ENCODE measurements around the gene RAD18.

GRCh38 chr3:8997151-8997550, 33.9 kb upstream of the RAD18 start:
- TF ChIP-seq CTCF (IDR thresholded peaks at IDR 0.05) (no peak), TCF7L2 (IDR thresholded peaks at IDR 0.05; ENCODE audit: low read depth, low read length) (no peak), REST (IDR thresholded peaks at IDR 0.05; ENCODE audit: insufficient read depth in 1 of 2, low read depth in 2 of 2, low read length in 1 of 2) (no peak), POLR2AphosphoS5 (IDR thresholded peaks at IDR 0.05; ENCODE audit: low read depth, low read length) (no peak)

All from Panc1 (cell line).